AG04450 (cell line): ENCODE results near the gene MRPS14. TPM values are rescaled to one million over a fixed set of nuclear protein-coding genes. Genes with fewer than 3 reads are reported as not detected.

ENCODE experiments used
- CTCF ChIA-PET: fragments of 300-600, 350-600 bp; formaldehyde crosslinking; extraction: SDS; loops from one replicate; lab custom pipeline; 2022; ENCODE audit warnings: antibody characterized with exemption, inconsistent platforms; lab: Charles Lee
- POLR2A ChIA-PET: fragments of 350-600 bp; formaldehyde crosslinking; extraction: SDS; loops from one replicate; lab custom pipeline; 2021; ENCODE audit warnings: antibody characterized with exemption, inconsistent platforms; lab: Yijun Ruan, JAX
- DNase-seq: peaks from one replicate; pipeline ENCODE4 v3.0.0-alpha.2; 2011; ENCODE audit warnings: low read depth, low spot score
- H3K27ac ChIP-seq: one replicate; pipeline ENCODE4 v1.5.1; 2012; ENCODE audit warnings: low read depth, low read length, control low read depth
- H3K27me3 ChIP-seq: one replicate; pipeline ENCODE4 v1.6.0; 2012; ENCODE audit warnings: low read length; ENCODE audit not compliant: control insufficient read depth, insufficient read depth
- H3K4me3 ChIP-seq: 2 replicates; pipeline ENCODE4 v1.5.1; 2011; ENCODE audit warnings: mild to moderate bottlenecking, low read depth, low read length, control low read depth
- H3K9me3 ChIP-seq: 2 replicates; pipeline ENCODE4 v1.5.1; 2012; ENCODE audit warnings: low read length; ENCODE audit not compliant: control insufficient read depth, insufficient read depth
- polyA plus RNA-seq: library from polyadenylated mRNA; depleted of rRNA; stranded (reverse); fragments of >200 nt; gene quantifications from 2 replicates; pipeline ENCODE4 v1.2.3, GENCODE V29; 2011
- TF ChIP-seq, protein P1 (sequence below): IDR thresholded peaks from 2 replicates; pipeline ENCODE4 v1.5.1; 2011; ENCODE audit warnings: low read depth, low read length, control low read depth, inconsistent platforms

MRPS14 gene
- polyA plus RNA-seq, 1 experiment: 40.8 TPM

DNA sequence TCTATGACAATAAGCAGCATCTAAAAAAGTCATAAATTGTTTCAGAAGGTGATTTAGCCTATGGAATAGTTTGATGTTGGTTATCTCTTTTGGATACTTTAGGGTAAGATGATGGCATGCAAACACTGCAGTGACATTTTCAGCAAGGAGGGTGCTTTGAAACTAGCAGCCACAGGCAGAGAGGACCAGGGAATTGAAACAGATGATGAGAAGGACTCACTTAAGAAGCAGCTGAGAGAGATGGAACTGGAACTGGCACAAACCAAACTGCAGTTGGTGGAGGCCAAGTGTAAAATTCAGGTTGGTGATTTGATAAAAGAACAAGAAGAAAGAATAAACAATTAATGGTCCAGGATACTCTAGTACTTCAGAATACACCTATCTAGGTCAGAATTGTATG lies 34.7 kb downstream of the MRPS14 start:
- TF ChIP-seq, protein P1, sequence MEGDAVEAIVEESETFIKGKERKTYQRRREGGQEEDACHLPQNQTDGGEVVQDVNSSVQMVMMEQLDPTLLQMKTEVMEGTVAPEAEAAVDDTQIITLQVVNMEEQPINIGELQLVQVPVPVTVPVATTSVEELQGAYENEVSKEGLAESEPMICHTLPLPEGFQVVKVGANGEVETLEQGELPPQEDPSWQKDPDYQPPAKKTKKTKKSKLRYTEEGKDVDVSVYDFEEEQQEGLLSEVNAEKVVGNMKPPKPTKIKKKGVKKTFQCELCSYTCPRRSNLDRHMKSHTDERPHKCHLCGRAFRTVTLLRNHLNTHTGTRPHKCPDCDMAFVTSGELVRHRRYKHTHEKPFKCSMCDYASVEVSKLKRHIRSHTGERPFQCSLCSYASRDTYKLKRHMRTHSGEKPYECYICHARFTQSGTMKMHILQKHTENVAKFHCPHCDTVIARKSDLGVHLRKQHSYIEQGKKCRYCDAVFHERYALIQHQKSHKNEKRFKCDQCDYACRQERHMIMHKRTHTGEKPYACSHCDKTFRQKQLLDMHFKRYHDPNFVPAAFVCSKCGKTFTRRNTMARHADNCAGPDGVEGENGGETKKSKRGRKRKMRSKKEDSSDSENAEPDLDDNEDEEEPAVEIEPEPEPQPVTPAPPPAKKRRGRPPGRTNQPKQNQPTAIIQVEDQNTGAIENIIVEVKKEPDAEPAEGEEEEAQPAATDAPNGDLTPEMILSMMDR: no peak
- Histone ChIP-seq H3K27ac (no peak overlapping the region), H3K27me3 (no peaks in the 10 kb centered on the region), H3K9me3 (no peaks in the 10 kb centered on the region), H3K4me3 (no peak overlapping the region)
- ChIA-PET POLR2A (interaction anchor here (1.4 kb wide), 1 partner anchor 10 kb away, joined by 4 read pairs; no protein-coding TSS in a partner anchor), CTCF (no interaction called here)
- DNase-seq: no peak

DNA sequence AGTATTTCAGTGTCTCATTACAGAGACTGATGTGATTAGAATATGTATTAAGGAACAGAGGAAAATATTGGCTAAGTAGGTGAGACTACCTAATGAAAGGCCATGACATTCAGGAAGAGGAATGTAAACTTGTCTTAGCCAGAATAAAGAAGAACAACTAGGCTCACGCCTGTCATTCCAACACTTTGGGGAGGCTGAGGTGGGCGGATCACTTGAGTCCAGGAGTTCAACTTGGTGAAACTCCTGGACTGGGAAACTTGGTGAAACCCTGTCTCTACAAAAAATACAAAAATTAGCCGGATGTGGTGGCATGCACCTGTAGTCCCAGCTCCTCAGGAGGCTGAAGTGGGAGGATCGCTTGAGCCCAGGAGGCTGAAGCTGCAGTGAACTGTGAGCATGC lies 38.3 kb downstream of the MRPS14 start:
- Histone ChIP-seq H3K27ac (no peak overlapping the region), H3K27me3 (no peaks in the 10 kb centered on the region), H3K9me3 (no peaks in the 10 kb centered on the region), H3K4me3 (no peak overlapping the region)
- no peak for DNase-seq
- ChIA-PET POLR2A (interaction anchor here (2.2 kb wide), 1 partner anchor 14 kb away, joined by 4 read pairs; the partner anchor contains the start of gene CACYBP), CTCF (interaction anchor here (0.9 to 1.7 kb wide), 3 partner anchors 13 to 221 kb away, joined by 4 to 6 read pairs (median 5); no protein-coding TSS in a partner anchor)
- TF ChIP-seq, protein P1: no peak

DNA sequence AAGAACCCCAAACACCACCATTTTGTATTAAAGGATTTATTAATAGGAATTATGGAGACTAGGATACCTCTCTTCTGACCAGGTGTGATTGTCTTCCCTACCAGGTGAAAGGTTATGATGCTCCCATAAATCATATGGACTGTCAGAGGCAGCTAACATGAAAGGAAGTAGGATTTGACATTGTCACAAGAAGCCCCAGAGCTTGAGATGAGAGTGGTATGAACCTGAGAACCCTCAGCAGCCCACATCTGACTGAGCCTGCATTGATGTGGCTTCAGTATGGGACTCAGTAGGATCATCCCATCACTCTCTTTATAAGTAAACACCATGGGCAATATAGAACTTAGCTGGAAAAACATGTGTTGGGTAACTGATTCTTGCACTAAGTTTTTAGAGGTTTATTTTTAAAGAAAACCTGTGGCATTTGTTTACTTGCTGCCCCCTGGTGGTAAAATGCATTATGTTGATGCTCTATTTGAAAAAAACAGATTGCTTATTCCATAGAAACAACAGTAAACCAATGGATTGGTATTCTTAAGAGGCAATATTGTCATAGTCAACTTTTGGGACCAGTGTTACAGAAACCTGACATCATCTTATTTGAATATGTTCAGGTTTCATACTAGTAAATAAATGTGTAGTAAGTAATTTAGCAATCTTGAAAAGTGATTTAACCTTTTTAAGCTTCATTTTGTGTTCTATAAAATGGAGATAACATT lies 40.1 kb downstream of the MRPS14 start:
- Histone ChIP-seq H3K9me3 (no peaks in the 10 kb centered on the region), H3K4me3 (no peak overlapping the region), H3K27me3 (no peaks in the 10 kb centered on the region), H3K27ac (no peak overlapping the region)
- no peak for DNase-seq
- TF ChIP-seq, protein P1: peak; percentile 58
- POLR2A ChIA-PET: no interaction called here
- CTCF ChIA-PET: interaction anchor here (0.6 to 3.9 kb wide), 32 partner anchors 9 to 1980 kb away, joined by 3 to 24 read pairs (median 4); partner anchors contain the start of gene MRPS14

DNA sequence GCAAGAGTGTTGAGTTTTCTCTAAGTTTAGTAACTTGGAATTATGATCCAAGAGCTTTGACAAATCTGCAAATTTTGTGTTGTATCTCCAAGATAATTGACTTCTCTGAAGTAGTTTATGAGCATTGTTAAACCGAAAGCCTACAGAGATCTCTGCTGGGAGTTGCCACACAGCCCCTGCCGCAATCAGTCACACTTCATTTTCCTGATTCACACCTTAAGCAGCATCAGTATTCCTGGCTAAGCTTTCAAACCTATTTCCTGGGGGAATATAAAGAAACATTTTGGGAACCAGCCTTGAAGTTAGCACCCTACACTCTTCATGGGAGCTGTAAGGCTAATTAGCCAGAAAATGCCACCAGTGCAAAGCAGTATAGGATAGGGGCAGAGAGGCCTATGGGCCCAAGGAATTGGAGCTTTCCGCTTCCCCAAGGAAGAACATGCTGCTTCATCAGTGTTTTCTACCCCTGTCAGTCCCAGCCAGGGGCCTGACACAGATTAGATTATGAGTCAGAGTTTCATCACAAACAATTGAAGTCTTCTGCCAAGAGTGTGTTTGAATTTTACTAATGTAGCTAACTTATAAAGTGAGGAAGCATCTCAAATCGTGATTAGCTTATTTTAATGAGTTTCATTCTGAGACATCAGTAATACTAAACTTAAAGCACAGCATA lies 46.7 kb downstream of the MRPS14 start:
- TF ChIP-seq, protein P1: no peak
- ChIA-PET POLR2A (no interaction called here), CTCF (interaction anchor here (0.9 to 1.5 kb wide), 4 partner anchors 8 to 714 kb away, joined by 3 to 5 read pairs (median 4); no protein-coding TSS in a partner anchor)
- Histone ChIP-seq H3K27ac (no peak overlapping the region), H3K9me3 (no peaks in the 10 kb centered on the region), H3K27me3 (no peaks in the 10 kb centered on the region), H3K4me3 (no peak overlapping the region)
- DNase-seq: no peak
